ENCODE data around the gene STEAP4. TPM values are rescaled to one million over a fixed set of nuclear protein-coding genes. Genes with fewer than 3 reads are reported as not detected.
A peak's percentile ranks its signal among the peaks of the same experiment; 100 is the strongest.

Gene STEAP4
- total and polyA plus RNA-seq, 2 of the 13 experiments (the other 11 are each of a cell fraction or from before 2014, with no cell fraction given), result not detected

GRCh38 chr7:88226886-88227516 is 79.7 kb downstream of the STEAP4 start (continued):
- TF ChIP-seq FOXP4 (CRISPR knock-in tag; IDR thresholded peaks at IDR 0.05), result peak; percentile 68
- TF ChIP-seq PHF5A (CRISPR knock-in tag; IDR thresholded peaks at IDR 0.05; ENCODE audit: low read depth, unreplicated experiment), result no peak
- TF ChIP-seq ARID5B (CRISPR knock-in tag; IDR thresholded peaks at IDR 0.05), result peak; percentile 82
- 0 out of 2 replicates have a peak, but pooled peaks have one; percentile 29 for TF ChIP-seq SKIL (CRISPR knock-in tag; IDR thresholded peaks at IDR 0.05; ENCODE audit: borderline replicate concordance)
- peak; percentile 47 for TF ChIP-seq TEAD3 (CRISPR knock-in tag; optimal IDR thresholded peaks at IDR 0.05; ENCODE audit: borderline replicate concordance)
- peak; percentile 70 for TF ChIP-seq SKI (IDR thresholded peaks at IDR 0.05; ENCODE audit: partially characterized antibody)
- peak in 1 of 2 experiments; percentile 79; a peak in 2 of 4 replicates for TF ChIP-seq ATF4 (CRISPR knock-in tag; IDR thresholded peaks at IDR 0.05)
- no peak for TF ChIP-seq DDIT3 (CRISPR knock-in tag; IDR thresholded peaks at IDR 0.05)
- no peak for TF ChIP-seq MTF1 (CRISPR knock-in tag; IDR thresholded peaks at IDR 0.05)
- no peak for TF ChIP-seq SP5 (CRISPR knock-in tag; IDR thresholded peaks at IDR 0.05; ENCODE audit: borderline replicate concordance, low read depth)
- TF ChIP-seq FOXK1 (CRISPR knock-in tag; IDR thresholded peaks at IDR 0.05; ENCODE audit: borderline replicate concordance, low read depth), result 0 out of 2 replicates have a peak, but pooled peaks have one; percentile 20
- no peak for TF ChIP-seq ZNF740 (CRISPR knock-in tag; IDR thresholded peaks at IDR 0.05)
- TF ChIP-seq PITX1 (CRISPR knock-in tag; IDR thresholded peaks at IDR 0.05), result 0 out of 2 replicates have a peak, but pooled peaks have one; percentile 15
- TF ChIP-seq BCL6 (CRISPR knock-in tag; IDR thresholded peaks at IDR 0.05), result peak; percentile 70
- no peak for TF ChIP-seq ETV5 (CRISPR knock-in tag; IDR thresholded peaks at IDR 0.05; ENCODE audit: borderline replicate concordance)
- TF ChIP-seq NCOR1 (IDR thresholded peaks at IDR 0.05; ENCODE audit: borderline replicate concordance, low read length), result peak; percentile 79; the same call in 1 of the 2 replicates
